CD4-positive, alpha-beta T cell (primary cell): ENCODE results near the gene PLTP. TPM values are rescaled to one million over a fixed set of nuclear protein-coding genes. Genes with fewer than 3 reads are reported as not detected.

ENCODE experiments used
- ATAC-seq: fragments of 200-7000 bp; cut with Tn5 transposase; one replicate; pipeline ENCODE4 v1.10.0; 2022; ENCODE audit warnings: mild to moderate bottlenecking; ENCODE audit not compliant: poor library complexity
- CTCF ChIA-PET: fragments of 350-600 bp; sonication (Branson Sonifier 250); formaldehyde crosslinking; loops from one replicate; lab custom pipeline; 2021; ENCODE audit warnings: antibody characterized with exemption, inconsistent platforms; lab: Charles Lee
- POLR2A ChIA-PET: fragments of 350-600 bp; sonication (Branson Sonifier 250); formaldehyde crosslinking; loops from one replicate; lab custom pipeline; 2021; ENCODE audit warnings: antibody characterized with exemption, inconsistent platforms; lab: Charles Lee
- DNase-seq, 14 experiments: peaks; one replicate each; pipeline ENCODE4 v3.0.0-alpha.2; 2013 to 2020; ENCODE audit warnings: mixed read lengths in 2 of 14
- H3K27ac ChIP-seq, 2 donors: one replicate each; pipeline versions ENCODE4 v1.5.1 to v1.7.0; 2013; ENCODE audit warnings: low read length in 2 of 2, low read depth in 1 of 2, mild to moderate bottlenecking in 1 of 2
- H3K27me3 ChIP-seq, 2 experiments: 1 replicate in 1 of 2; 2 replicates in 1 of 2; pipeline versions ENCODE4 v1.6.1 to v1.7.0; 2013; ENCODE audit warnings: low read length in 2 of 2, control low read depth in 1 of 2, mild to moderate bottlenecking in 1 of 2, moderate library complexity in 1 of 2; ENCODE audit not compliant: insufficient read depth in 2 of 2, control insufficient read depth in 1 of 2
- H3K36me3 ChIP-seq: one replicate; pipeline ENCODE4 v1.6.1; 2013; ENCODE audit warnings: low read length, control low read depth; ENCODE audit not compliant: insufficient read depth
- H3K4me1 ChIP-seq: one replicate; pipeline ENCODE4 v1.6.1; 2013; ENCODE audit warnings: low read length, control low read depth; ENCODE audit not compliant: insufficient read depth
- H3K4me3 ChIP-seq: one replicate; pipeline ENCODE4 v1.5.1; 2013; ENCODE audit warnings: mild to moderate bottlenecking, low read length, moderate library complexity
- H3K9me3 ChIP-seq, 2 experiments: 1 replicate in 1 of 2; 2 replicates in 1 of 2; pipeline versions ENCODE4 v1.6.1 to v1.7.0; 2013; ENCODE audit warnings: low read length in 2 of 2, mild to moderate bottlenecking in 2 of 2, control low read depth in 1 of 2, moderate library complexity in 1 of 2; ENCODE audit not compliant: control insufficient read depth in 1 of 2, insufficient read depth in 1 of 2
- H3K27ac Mint-ChIP-seq: one replicate; pipeline ENCODE4 v1.8.0; 2020; ENCODE audit warnings: mixed read lengths
- H3K27me3 Mint-ChIP-seq: one replicate; pipeline ENCODE4 v1.8.0; 2021; ENCODE audit warnings: mixed read lengths
- H3K36me3 Mint-ChIP-seq: one replicate; pipeline ENCODE4 v1.8.0; 2021; ENCODE audit warnings: low read depth, mixed read lengths
- H3K4me1 Mint-ChIP-seq: one replicate; pipeline ENCODE4 v1.8.0; 2021; ENCODE audit warnings: low read depth, mixed read lengths
- H3K4me3 Mint-ChIP-seq: one replicate; pipeline ENCODE4 v1.8.0; 2020; ENCODE audit warnings: mild to moderate bottlenecking, mixed read lengths
- H3K9me3 Mint-ChIP-seq: one replicate; pipeline ENCODE4 v1.8.0; 2020; ENCODE audit warnings: mixed read lengths
- CTCF ChIP-seq: fragments of 200-600 bp; IDR thresholded peaks from one replicate; pipeline ENCODE4 v1.8.0; 2022; ENCODE audit warnings: antibody characterized with exemption, mild to moderate bottlenecking
- intact Hi-C, 2 experiments: fragments of 100-400 bp; cut with DNase I in 1 of 2; cut with micrococcal nuclease in 1 of 2; formaldehyde crosslinking; loops; one replicate each; pipeline versions ENCODE4 v1.15.1 to v1.9.0; 2023 to 2025; cut with DNase I, micrococcal nuclease
- total RNA-seq, 174 experiments: library from RNA in 2 of 174; stranded (reverse) in 2 of 174; gene quantifications; one replicate each; pipeline ENCODE4 v1.2.3 and lab custom pipeline; 2021 to 2026

The PLTP gene
- total RNA-seq, 2 experiments from 2014 or later: not detected

GRCh38 chr20:45867136-45867818, 44.7 kb downstream of the PLTP start:
- Histone ChIP-seq H3K4me3 (no peak overlapping the region), H3K9me3 (no peaks in the 10 kb centered on the region), H3K4me1 (no peaks in the 10 kb centered on the region), H3K27ac (no peak overlapping the region), H3K36me3 (peaks cover 2% of the 10 kb centered on the region), H3K27me3 (no peaks in the 10 kb centered on the region)
- Mint-ChIP-seq H3K4me1 (no peaks in the 10 kb centered on the region), H3K9me3 (no peaks in the 10 kb centered on the region), H3K27ac (no peak overlapping the region), H3K27me3 (no peaks in the 10 kb centered on the region), H3K36me3 (no peaks in the 10 kb centered on the region), H3K4me3 (no peak overlapping the region)
- intact Hi-C loops: no loop called here
- CTCF ChIA-PET: no interaction called here
- no peak for TF ChIP-seq CTCF
- POLR2A ChIA-PET: no interaction called here
- no peak for DNase-seq
- ATAC-seq: no peak

DNA sequence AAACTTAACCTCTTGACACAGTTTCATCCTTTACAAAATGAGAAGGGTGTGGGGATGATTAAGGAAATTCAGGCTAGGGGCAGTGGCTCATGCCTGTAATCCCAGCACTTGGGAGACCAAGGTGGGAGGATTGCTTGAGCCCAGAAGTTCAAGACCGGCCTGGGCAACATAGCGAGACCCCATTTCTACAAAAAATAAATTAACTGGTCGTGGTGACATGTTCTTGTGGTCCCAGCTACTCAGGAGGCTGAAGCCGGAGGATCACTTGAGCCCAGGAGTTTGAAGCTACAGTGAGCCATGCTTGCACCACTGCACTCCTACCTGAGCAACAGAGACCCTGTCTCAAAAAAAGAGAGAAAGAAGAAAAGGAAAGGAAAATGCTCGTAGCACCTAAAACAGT, 45.5 kb downstream of the PLTP start:
- ATAC-seq (no peak), DNase-seq (no peak)
- Mint-ChIP-seq H3K9me3 (no peaks in the 10 kb centered on the region), H3K27ac (no peak overlapping the region), H3K36me3 (no peaks in the 10 kb centered on the region), H3K27me3 (no peaks in the 10 kb centered on the region), H3K4me1 (no peaks in the 10 kb centered on the region), H3K4me3 (no peak overlapping the region)
- no peak overlapping the region for H3K4me3 ChIP-seq
- TF ChIP-seq CTCF: no peak
- H3K36me3 ChIP-seq: peaks cover 2% of the 10 kb centered on the region
- no peaks in the 10 kb centered on the region for H3K9me3 ChIP-seq
- ChIA-PET POLR2A (no interaction called here), CTCF (no interaction called here)
- no peaks in the 10 kb centered on the region for H3K27me3 ChIP-seq
- H3K27ac ChIP-seq: no peak overlapping the region
- no peaks in the 10 kb centered on the region for H3K4me1 ChIP-seq
- intact Hi-C loops: no loop called here

- H3K36me3 ChIP-seq: peaks cover 2% of the 10 kb centered on the region
- Mint-ChIP-seq H3K9me3 (no peaks in the 10 kb centered on the region), H3K27ac (no peak overlapping the region), H3K4me1 (peaks cover 6% of the 10 kb centered on the region), H3K36me3 (no peaks in the 10 kb centered on the region), H3K27me3 (no peaks in the 10 kb centered on the region), H3K4me3 (no peak overlapping the region)
- H3K27ac ChIP-seq: no peak overlapping the region
- no peaks in the 10 kb centered on the region for H3K4me1 ChIP-seq
- CTCF ChIA-PET: no interaction called here
- H3K4me3 ChIP-seq: no peak overlapping the region
- H3K27me3 ChIP-seq: no peaks in the 10 kb centered on the region
- no peak for ATAC-seq
- TF ChIP-seq CTCF: no peak
- no peak for DNase-seq
- no peaks in the 10 kb centered on the region for H3K9me3 ChIP-seq
- POLR2A ChIA-PET: no interaction called here
- intact Hi-C loops: no loop called here
These were observed 48.1 kb downstream of the PLTP start for GRCh38 chr20:45863543-45864470.
